Activated CD4-positive, alpha-beta T cell treated with anti-CD3 and anti-CD28 coated beads, Interleukin-2, amount 10 ng/mL, durations not matched to agents 7 days and 5 days (primary cell): Measurements from ENCODE around the gene MLLT11. TPM values are rescaled to one million over a fixed set of nuclear protein-coding genes. Genes with fewer than 3 reads are reported as not detected.
"Not testable (repeated sequence)": the region's sequence is repeated elsewhere in the genome, so short reads cannot be mapped to it uniquely, and the experiment has no call there.

Experiments
- CTCF ChIA-PET: fragments of 350-600 bp; sonication (Branson Sonifier 250); formaldehyde crosslinking; loops from one replicate; lab custom pipeline; 2021; ENCODE audit warnings: antibody characterized with exemption; lab: Charles Lee
- POLR2A ChIA-PET: fragments of 350-600 bp; sonication (Branson Sonifier 250); formaldehyde crosslinking; loops from one replicate; lab custom pipeline; 2021; ENCODE audit warnings: antibody characterized with exemption; lab: Charles Lee
- DNase-seq: peaks from one replicate; pipeline ENCODE4 v3.0.0-alpha.2; 2020
- H3K27ac Mint-ChIP-seq: one replicate; pipeline ENCODE4 v1.8.0; 2021; ENCODE audit warnings: mild to moderate bottlenecking, moderate library complexity, mixed read lengths
- H3K27me3 Mint-ChIP-seq: one replicate; pipeline ENCODE4 v1.8.0; 2021; ENCODE audit warnings: mixed read lengths
- H3K36me3 Mint-ChIP-seq: one replicate; pipeline ENCODE4 v1.8.0; 2021; ENCODE audit warnings: low read depth, mixed read lengths
- H3K4me1 Mint-ChIP-seq: one replicate; pipeline ENCODE4 v1.8.0; 2021; ENCODE audit warnings: mixed read lengths
- H3K4me3 Mint-ChIP-seq: one replicate; pipeline ENCODE4 v1.8.0; 2021; ENCODE audit warnings: mild to moderate bottlenecking, moderate library complexity, mixed read lengths
- H3K9me3 Mint-ChIP-seq: one replicate; pipeline ENCODE4 v1.8.0; 2021; ENCODE audit warnings: mixed read lengths
- total RNA-seq, 2 experiments: library from RNA; stranded (reverse); gene quantifications; one replicate each; pipeline ENCODE4 v1.2.3, GENCODE V29; 2021

Gene MLLT11
- total RNA-seq, 2 experiments from 2014 or later: 3.6 to 4.7 TPM

GRCh38 chr1:151097426-151097825 is 37.2 kb downstream of the MLLT11 start:
- POLR2A ChIA-PET, H3K4me1 Mint-ChIP-seq, H3K27ac Mint-ChIP-seq, H3K36me3 Mint-ChIP-seq, DNase-seq, H3K4me3 Mint-ChIP-seq, H3K27me3 Mint-ChIP-seq, H3K9me3 Mint-ChIP-seq: not testable (repeated sequence)
- CTCF ChIA-PET: interaction anchor here (0.6 to 2.0 kb wide), 7 partner anchors 9 to 72 kb away, joined by 3 to 7 read pairs (median 3); partner anchors contain the start of gene GABPB2

DNA sequence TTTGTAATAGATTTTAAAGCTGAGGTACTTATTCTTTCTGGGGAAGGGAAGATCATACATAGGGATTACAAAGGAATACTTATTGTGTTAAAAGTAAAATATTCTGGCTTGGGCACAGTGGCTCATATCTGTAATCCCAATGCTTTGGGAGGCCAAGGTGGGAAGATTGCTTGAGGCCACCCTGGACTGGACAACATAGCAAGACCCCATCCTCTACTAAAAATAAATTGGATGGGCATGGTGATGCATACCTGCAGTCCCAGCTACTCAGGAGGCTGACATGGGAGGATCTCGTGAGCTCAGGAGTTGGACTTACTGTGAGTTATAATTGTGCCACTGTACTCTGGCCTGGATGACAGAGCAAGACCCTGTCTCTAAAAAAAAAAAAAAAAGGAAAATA is 37.9 kb downstream of the MLLT11 start:
- POLR2A ChIA-PET: no interaction called here
- H3K36me3 Mint-ChIP-seq: peaks cover 4% of the 10 kb centered on the region
- CTCF ChIA-PET: interaction anchor here (0.6 to 2.0 kb wide), 6 partner anchors 10 to 49 kb away, joined by 3 to 7 read pairs (median 4); partner anchors contain the start of gene GABPB2
- H3K4me1 Mint-ChIP-seq: no peaks in the 10 kb centered on the region
- no peaks in the 10 kb centered on the region for H3K9me3 Mint-ChIP-seq
- no peak for DNase-seq
- H3K27ac Mint-ChIP-seq: no peak overlapping the region
- no peaks in the 10 kb centered on the region for H3K27me3 Mint-ChIP-seq
- no peak overlapping the region for H3K4me3 Mint-ChIP-seq

- no peaks in the 10 kb centered on the region for H3K9me3 Mint-ChIP-seq
- peaks cover 6% of the 10 kb centered on the region for H3K36me3 Mint-ChIP-seq
- ChIA-PET POLR2A (no interaction called here), CTCF (interaction anchor here (1.7 to 2.1 kb wide), 2 partner anchors 14 to 70 kb away, joined by 3 to 5 read pairs; no protein-coding TSS in a partner anchor)
- no peaks in the 10 kb centered on the region for H3K4me1 Mint-ChIP-seq
- H3K27me3 Mint-ChIP-seq: no peaks in the 10 kb centered on the region
- no peak overlapping the region for H3K4me3 Mint-ChIP-seq
- H3K27ac Mint-ChIP-seq: no peak overlapping the region
- DNase-seq: no peak
Observed at GRCh38 chr1:151104630-151105029, 44.4 kb downstream of the MLLT11 start.

DNA sequence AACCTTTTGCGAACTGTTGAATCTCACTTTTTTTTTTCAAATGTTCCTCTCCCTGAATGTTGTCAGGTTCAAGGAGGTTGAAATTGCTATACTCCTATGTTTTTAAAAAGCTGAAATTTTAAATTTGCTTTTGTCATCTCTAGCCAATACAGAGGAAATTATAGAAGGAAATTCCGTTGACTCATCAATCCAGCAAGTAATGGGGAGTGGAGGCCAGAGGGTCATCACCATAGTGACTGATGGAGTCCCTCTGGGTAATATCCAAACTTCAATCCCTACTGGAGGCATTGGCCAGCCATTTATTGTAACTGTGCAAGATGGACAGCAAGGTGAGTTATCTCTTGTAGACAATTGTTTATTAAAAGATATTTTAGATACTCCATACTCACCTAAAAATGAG is 46.7 kb downstream of the MLLT11 start:
- CTCF ChIA-PET: interaction anchor here (0.8 kb wide), 1 partner anchor 107 kb away, joined by 3 read pairs; no protein-coding TSS in a partner anchor

DNA sequence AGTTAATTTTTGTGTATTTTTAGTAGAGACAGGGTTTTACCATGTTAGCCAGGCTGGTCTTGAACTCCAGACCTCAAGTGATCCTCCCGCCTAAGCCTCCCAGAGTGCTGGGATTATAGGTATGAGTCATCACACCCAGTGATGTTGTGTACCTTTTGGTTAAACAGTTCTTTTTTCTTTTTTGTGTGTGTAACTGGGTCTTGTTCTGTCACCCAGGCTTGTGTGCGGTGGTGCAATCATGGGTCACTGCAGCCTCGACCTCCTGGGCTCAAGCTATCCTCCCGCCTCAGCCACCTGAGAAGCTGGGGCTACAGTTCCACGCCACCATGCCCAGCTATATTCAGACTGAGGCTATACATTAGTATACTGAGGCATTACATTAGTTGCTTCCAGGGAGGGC is 48.1 kb downstream of the MLLT11 start:
- Mint-ChIP-seq H3K27ac (no peak overlapping the region), H3K27me3 (no peaks in the 10 kb centered on the region), H3K36me3 (peaks cover 9% of the 10 kb centered on the region), H3K4me3 (no peak overlapping the region), H3K9me3 (no peaks in the 10 kb centered on the region), H3K4me1 (no peaks in the 10 kb centered on the region)
- POLR2A ChIA-PET: no interaction called here
- CTCF ChIA-PET: interaction anchor here (1.8 kb wide), 1 partner anchor 9 kb away, joined by 8 read pairs; no protein-coding TSS in a partner anchor
- no peak for DNase-seq

More for the DNA sequence above, 46.7 kb downstream of the MLLT11 start:
- Mint-ChIP-seq H3K36me3 (peaks cover 9% of the 10 kb centered on the region), H3K4me1 (no peaks in the 10 kb centered on the region), H3K9me3 (no peaks in the 10 kb centered on the region), H3K27ac (no peak overlapping the region), H3K27me3 (no peaks in the 10 kb centered on the region), H3K4me3 (no peak overlapping the region)
- DNase-seq: no peak
- POLR2A ChIA-PET: no interaction called here

- POLR2A ChIA-PET: no interaction called here
- Mint-ChIP-seq H3K4me1 (no peaks in the 10 kb centered on the region), H3K9me3 (no peaks in the 10 kb centered on the region), H3K27ac (no peak overlapping the region), H3K36me3 (peaks cover 7% of the 10 kb centered on the region), H3K27me3 (no peaks in the 10 kb centered on the region), H3K4me3 (no peak overlapping the region)
- no peak for DNase-seq
- CTCF ChIA-PET: interaction anchor here (0.7 to 1.1 kb wide), 4 partner anchors 14 to 345 kb away, joined by 3 to 4 read pairs (median 4); partner anchors contain the start of gene PSMD4
Observed at GRCh38 chr1:151113877-151114276, 53.7 kb downstream of the MLLT11 start.

Other genes with a start within 250 kb of the MLLT11 start
- 10 to 100 TPM; 38.6 to 40.5 TPM for gene ARNT, start 183.8 kb upstream of the MLLT11 start, total RNA-seq
- gene CTXND2, start 173.3 kb upstream of the MLLT11 start, total RNA-seq: not detected
- gene SETDB1, start 134.0 kb upstream of the MLLT11 start, total RNA-seq: 10 to 100 TPM; 51.1 to 58.1 TPM
- gene CERS2, start 85.6 kb upstream of the MLLT11 start, total RNA-seq: 100 to 1,000 TPM; 173 to 192 TPM
- gene ANXA9, start 78.1 kb upstream of the MLLT11 start, total RNA-seq: under 1 TPM in 1 of 2 experiments, not detected in 1; 0.10 TPM
- gene MINDY1, start 53.5 kb upstream of the MLLT11 start, total RNA-seq: 10 to 100 TPM; 23.9 to 24.3 TPM
- 10 to 100 TPM; 18.8 to 19.1 TPM for gene PRUNE1, start 51.9 kb upstream of the MLLT11 start, total RNA-seq
- 1 to 10 TPM in 1 of 2 experiments, under 1 TPM in 1; 0.99 to 1.5 TPM for gene BNIPL, start 23.8 kb upstream of the MLLT11 start, total RNA-seq
- gene C1orf56, start 12.6 kb upstream of the MLLT11 start, total RNA-seq: 1 to 10 TPM in 1 of 2 experiments, under 1 TPM in 1; 0.62 to 1.3 TPM
- 100 to 1,000 TPM; 350 to 360 TPM for gene CDC42SE1, start 775 bp upstream of the MLLT11 start, total RNA-seq
- gene GABPB2, start 10.4 kb downstream of the MLLT11 start, total RNA-seq: 10 to 100 TPM; 28.1 to 30.9 TPM
- gene SEMA6C, start 86.2 kb downstream of the MLLT11 start, total RNA-seq: 1 to 10 TPM; 3.8 TPM
- 10 to 100 TPM; 33.7 to 38.4 TPM for gene TNFAIP8L2, start 96.3 kb downstream of the MLLT11 start, total RNA-seq
- gene LYSMD1, start 105.5 kb downstream of the MLLT11 start, total RNA-seq: 1 to 10 TPM; 4.0 to 4.9 TPM
- gene SCNM1, start 105.7 kb downstream of the MLLT11 start, total RNA-seq: 10 to 100 TPM; 63.7 to 70.9 TPM
- gene TMOD4, start 115.6 kb downstream of the MLLT11 start, total RNA-seq: 1 to 10 TPM; 2.0 to 2.7 TPM
- 10 to 100 TPM; 77.1 to 79.6 TPM for gene VPS72, start 129.8 kb downstream of the MLLT11 start, total RNA-seq
- gene PIP5K1A, start 138.2 kb downstream of the MLLT11 start, total RNA-seq: 10 to 100 TPM; 61.6 to 63.4 TPM
- gene PSMD4, start 194.3 kb downstream of the MLLT11 start, total RNA-seq: 100 to 1,000 TPM; 170 to 190 TPM
- gene ZNF687, start 221.9 kb downstream of the MLLT11 start, total RNA-seq: 10 to 100 TPM; 27.4 to 27.7 TPM